Measurements from ENCODE around the gene OSBPL7. TPM values are rescaled to one million over a fixed set of nuclear protein-coding genes. Genes with fewer than 3 reads are reported as not detected.

The OSBPL7 gene
- total RNA-seq, 1 experiment from 2014 or later, result 13.0 TPM

DNA sequence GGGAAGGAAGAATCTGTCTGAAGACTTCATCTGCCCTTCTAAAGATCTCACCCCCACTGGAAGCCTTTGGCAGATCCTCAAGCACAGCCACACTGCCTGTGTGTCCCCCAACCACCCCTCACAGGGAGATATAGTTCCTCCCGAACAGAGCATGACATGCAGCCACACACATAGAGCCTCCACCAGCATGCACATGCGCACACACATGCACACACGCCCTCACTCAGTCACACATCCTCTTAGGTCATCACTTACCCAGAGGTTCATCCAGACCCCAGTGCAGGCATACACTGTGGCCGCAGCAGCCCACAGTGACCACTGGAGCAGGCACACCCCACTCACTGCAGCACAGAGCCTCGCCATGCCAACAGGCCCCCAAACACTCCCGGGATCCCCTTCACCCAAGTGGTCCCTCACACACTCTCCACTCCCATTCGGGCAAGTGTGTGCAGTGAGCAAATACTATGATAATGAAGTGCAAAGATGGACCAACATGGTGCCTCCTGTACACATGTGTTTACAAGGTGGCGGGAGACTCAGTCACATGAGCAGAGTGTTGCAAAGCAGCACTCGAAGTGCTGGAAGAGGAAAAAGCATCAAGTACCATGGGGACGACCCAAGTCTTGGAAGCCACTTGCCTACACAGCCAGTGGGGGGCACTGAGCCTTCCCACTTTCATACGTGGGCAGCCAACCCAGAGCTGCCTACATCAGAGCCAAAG, 46.4 kb upstream of the OSBPL7 start:
- TF ChIP-seq, protein P1, sequence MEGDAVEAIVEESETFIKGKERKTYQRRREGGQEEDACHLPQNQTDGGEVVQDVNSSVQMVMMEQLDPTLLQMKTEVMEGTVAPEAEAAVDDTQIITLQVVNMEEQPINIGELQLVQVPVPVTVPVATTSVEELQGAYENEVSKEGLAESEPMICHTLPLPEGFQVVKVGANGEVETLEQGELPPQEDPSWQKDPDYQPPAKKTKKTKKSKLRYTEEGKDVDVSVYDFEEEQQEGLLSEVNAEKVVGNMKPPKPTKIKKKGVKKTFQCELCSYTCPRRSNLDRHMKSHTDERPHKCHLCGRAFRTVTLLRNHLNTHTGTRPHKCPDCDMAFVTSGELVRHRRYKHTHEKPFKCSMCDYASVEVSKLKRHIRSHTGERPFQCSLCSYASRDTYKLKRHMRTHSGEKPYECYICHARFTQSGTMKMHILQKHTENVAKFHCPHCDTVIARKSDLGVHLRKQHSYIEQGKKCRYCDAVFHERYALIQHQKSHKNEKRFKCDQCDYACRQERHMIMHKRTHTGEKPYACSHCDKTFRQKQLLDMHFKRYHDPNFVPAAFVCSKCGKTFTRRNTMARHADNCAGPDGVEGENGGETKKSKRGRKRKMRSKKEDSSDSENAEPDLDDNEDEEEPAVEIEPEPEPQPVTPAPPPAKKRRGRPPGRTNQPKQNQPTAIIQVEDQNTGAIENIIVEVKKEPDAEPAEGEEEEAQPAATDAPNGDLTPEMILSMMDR (conservative IDR thresholded peaks at IDR 0.05), result no peak
- H3K9me3 ChIP-seq (ENCODE audit: control insufficient read depth, low read depth, low read length), result no peaks in the 10 kb centered on the region
- H2BK120ac ChIP-seq (ENCODE audit: low read depth, low read length, poor library complexity, severe bottlenecking), result no peak overlapping the region
- H4K5ac ChIP-seq (ENCODE audit: insufficient read length, low read depth, low read length), result no peak overlapping the region
- H2BK12ac ChIP-seq (ENCODE audit: insufficient read length, low read depth, low read length), result no peak overlapping the region
- H3K4me1 ChIP-seq (ENCODE audit: insufficient read depth, low read length), result peaks cover 3% of the 10 kb centered on the region; the same call in 1 of the 2 replicates
- no peak overlapping the region for H2AK5ac ChIP-seq (ENCODE audit: insufficient read length, low read length)
- H2BK5ac ChIP-seq (ENCODE audit: insufficient read length, low read length), result no peak overlapping the region
- H2BK20ac ChIP-seq (ENCODE audit: low read depth, low read length, poor library complexity, severe bottlenecking), result no peak overlapping the region
- H3K23me2 ChIP-seq (ENCODE audit: insufficient read length, low read depth, low read length, poor library complexity, severe bottlenecking), result peaks cover 11% of the 10 kb centered on the region
- H3K4me1 Mint-ChIP-seq, result peaks cover 26 to 28% of the 10 kb centered on the region in 2 experiments
- H3K23ac ChIP-seq (ENCODE audit: insufficient read length, low read depth, low read length), result no peak overlapping the region
- H2BK15ac ChIP-seq (ENCODE audit: low read depth, low read length), result no peak overlapping the region
- no peak overlapping the region for H4K8ac ChIP-seq (replicated peaks; ENCODE audit: insufficient read length, low read depth, low read length)
- H3K56ac ChIP-seq (ENCODE audit: insufficient read length, low read depth, low read length), result no peak overlapping the region
- H3K14ac ChIP-seq (ENCODE audit: insufficient read depth, low read length), result no peak overlapping the region
- H3K18ac ChIP-seq (ENCODE audit: insufficient read length, low read depth, low read length), result no peak overlapping the region
- H3K27me3 Mint-ChIP-seq (ENCODE audit: low read depth), result peaks cover 86% of the 10 kb centered on the region
- H4K91ac ChIP-seq (ENCODE audit: insufficient read length, low read depth, low read length), result no peak overlapping the region
- no CpG with 5 or more reads among the region's 11 CpGs for WGBS (ENCODE audit: extremely low coverage, insufficient read length, low lambda C conversion rate)
- no peak overlapping the region for H3K4ac ChIP-seq (ENCODE audit: low read depth, low read length)
- H3K79me1 ChIP-seq (ENCODE audit: insufficient read depth, low read depth, low read length, poor library complexity, severe bottlenecking), result no peaks in the 10 kb centered on the region
- H3K9ac ChIP-seq (ENCODE audit: extremely low read depth, insufficient read length, low read length), result no peak overlapping the region
- H3K27ac ChIP-seq (ENCODE audit: insufficient read length, low read depth, low read length), result no peak overlapping the region
- H3K9me3 Mint-ChIP-seq, result no peaks in the 10 kb centered on the region; a peak in 1 of 5 replicates
- no peak overlapping the region for H3K27ac Mint-ChIP-seq
- no peak overlapping the region for H3T11ph ChIP-seq (ENCODE audit: low read length)
- DNase-seq, result no peak
- peaks cover 7% of the 10 kb centered on the region; the same call in 1 of the 2 replicates for H3K27me3 ChIP-seq (ENCODE audit: insufficient read depth, low read length)
- no peak overlapping the region for H2AFZ ChIP-seq (ENCODE audit: low read length)
- H3K79me2 ChIP-seq (ENCODE audit: insufficient read depth, low read length), result no peaks in the 10 kb centered on the region
- H3K4me3 Mint-ChIP-seq, result no peak overlapping the region
- no peak overlapping the region for H3K4me2 ChIP-seq (ENCODE audit: insufficient read depth, insufficient read length, low read length)
- H3K36me3 Mint-ChIP-seq (ENCODE audit: insufficient read depth in 1 of 3, low read depth in 3 of 3), result no peaks in the 10 kb centered on the region
- no peaks in the 10 kb centered on the region for H4K20me1 ChIP-seq (ENCODE audit: control insufficient read depth, insufficient read depth, insufficient read length)

Data from H9 (cell line).